ENCODE measurements around the gene ESM1. TPM values are rescaled to one million over a fixed set of nuclear protein-coding genes. Genes with fewer than 3 reads are reported as not detected.

Gene ESM1
- total RNA-seq, 1 donor from 2014 or later = not detected

DNA sequence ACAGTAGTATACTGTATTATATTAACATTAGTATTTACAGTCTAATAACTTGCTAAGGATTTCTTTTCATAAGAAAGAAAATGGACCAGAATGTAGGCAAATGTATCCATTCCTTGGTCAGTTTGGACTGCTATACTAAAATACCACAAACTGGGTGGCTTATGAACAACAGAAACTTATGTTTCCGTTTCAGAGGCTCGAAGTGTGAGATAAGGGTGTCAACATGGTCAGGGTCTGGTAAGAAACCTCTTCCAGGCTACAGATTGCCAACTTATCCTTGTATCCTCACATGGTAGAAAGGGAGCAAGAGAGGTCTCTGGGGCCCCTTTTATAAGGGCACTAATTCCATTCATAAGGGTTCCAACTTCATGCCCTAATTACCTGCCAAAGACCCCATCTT, 9.2 kb upstream of the ESM1 start:
- Histone ChIP-seq H3K36me3 (no peaks in the 10 kb centered on the region), H3K27ac (no peak overlapping the region), H3K9me3 (no peaks in the 10 kb centered on the region), H3K27me3 (no peaks in the 10 kb centered on the region), H3K4me3 (no peak overlapping the region), H3K4me1 (no peaks in the 10 kb centered on the region)
- intact Hi-C loops (cut with DNase I) = no loop called here
- DNase-seq (ENCODE audit: extremely low spot score in 2 of 2) = no peak
- TF ChIP-seq POLR2A (IDR thresholded peaks at IDR 0.05) (no peak), POLR2AphosphoS5 (IDR thresholded peaks at IDR 0.05; ENCODE audit: insufficient read depth in 1 of 2, low read depth in 1 of 2) (no peak)
- TF ChIP-seq, protein P1, sequence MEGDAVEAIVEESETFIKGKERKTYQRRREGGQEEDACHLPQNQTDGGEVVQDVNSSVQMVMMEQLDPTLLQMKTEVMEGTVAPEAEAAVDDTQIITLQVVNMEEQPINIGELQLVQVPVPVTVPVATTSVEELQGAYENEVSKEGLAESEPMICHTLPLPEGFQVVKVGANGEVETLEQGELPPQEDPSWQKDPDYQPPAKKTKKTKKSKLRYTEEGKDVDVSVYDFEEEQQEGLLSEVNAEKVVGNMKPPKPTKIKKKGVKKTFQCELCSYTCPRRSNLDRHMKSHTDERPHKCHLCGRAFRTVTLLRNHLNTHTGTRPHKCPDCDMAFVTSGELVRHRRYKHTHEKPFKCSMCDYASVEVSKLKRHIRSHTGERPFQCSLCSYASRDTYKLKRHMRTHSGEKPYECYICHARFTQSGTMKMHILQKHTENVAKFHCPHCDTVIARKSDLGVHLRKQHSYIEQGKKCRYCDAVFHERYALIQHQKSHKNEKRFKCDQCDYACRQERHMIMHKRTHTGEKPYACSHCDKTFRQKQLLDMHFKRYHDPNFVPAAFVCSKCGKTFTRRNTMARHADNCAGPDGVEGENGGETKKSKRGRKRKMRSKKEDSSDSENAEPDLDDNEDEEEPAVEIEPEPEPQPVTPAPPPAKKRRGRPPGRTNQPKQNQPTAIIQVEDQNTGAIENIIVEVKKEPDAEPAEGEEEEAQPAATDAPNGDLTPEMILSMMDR (IDR thresholded peaks at IDR 0.05) = no peak

DNA sequence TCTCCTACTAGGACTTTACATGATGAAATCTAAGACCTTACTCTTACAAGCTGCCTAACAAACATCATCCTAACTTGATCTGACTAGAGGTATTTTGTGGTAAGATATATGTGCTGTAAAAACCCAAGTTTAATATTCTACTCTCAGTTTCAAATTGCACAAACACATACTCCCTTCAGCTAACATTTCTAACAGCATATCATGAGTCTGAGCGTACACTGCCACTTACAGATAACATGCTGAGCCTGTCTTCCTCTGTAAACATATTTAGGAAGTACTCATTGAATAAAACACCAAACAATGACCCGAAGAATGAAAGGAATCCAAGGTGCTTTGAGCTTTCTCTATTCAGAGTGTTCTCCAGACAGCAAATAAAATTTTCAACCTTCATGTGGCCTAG, 7.9 kb upstream of the ESM1 start:
- Histone ChIP-seq H3K36me3 (no peaks in the 10 kb centered on the region), H3K27ac (no peak overlapping the region), H3K4me1 (no peaks in the 10 kb centered on the region), H3K27me3 (no peaks in the 10 kb centered on the region), H3K4me3 (no peak overlapping the region), H3K9me3 (no peaks in the 10 kb centered on the region)
- TF ChIP-seq POLR2A (IDR thresholded peaks at IDR 0.05) (no peak), POLR2AphosphoS5 (IDR thresholded peaks at IDR 0.05; ENCODE audit: insufficient read depth in 1 of 2, low read depth in 1 of 2) (no peak)
- TF ChIP-seq, protein P1 (IDR thresholded peaks at IDR 0.05) = no peak
- no peak for DNase-seq (ENCODE audit: extremely low spot score in 2 of 2)
- intact Hi-C loops (cut with DNase I) = no loop called here

DNA sequence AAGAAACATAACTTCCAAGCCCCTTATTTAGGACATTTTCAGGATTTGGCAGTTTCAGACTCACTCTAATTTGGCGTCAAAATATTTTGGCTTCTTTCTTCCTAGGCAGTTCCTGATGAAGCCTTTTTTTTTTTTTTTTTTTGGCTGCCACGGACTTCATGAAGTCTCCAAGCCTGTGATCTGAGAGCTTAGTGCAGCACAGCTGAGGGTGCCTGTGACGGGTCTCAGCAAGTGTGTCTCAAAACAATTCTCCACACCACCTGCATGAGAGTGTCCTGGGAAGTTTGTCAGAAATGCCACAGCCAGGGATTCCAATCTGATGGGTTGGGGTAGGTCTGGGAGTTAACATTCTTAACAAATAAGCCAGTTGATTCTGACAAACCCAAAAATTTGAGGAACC, 6.0 kb upstream of the ESM1 start:
- H3K4me1 ChIP-seq = no peaks in the 10 kb centered on the region
- H3K9me3 ChIP-seq = no peaks in the 10 kb centered on the region
- H3K27me3 ChIP-seq = no peaks in the 10 kb centered on the region
- intact Hi-C loops (cut with DNase I) = no loop called here
- H3K36me3 ChIP-seq = no peaks in the 10 kb centered on the region
- no peak overlapping the region for H3K27ac ChIP-seq
- no peak overlapping the region for H3K4me3 ChIP-seq
- TF ChIP-seq POLR2A (IDR thresholded peaks at IDR 0.05) = no peak
- TF ChIP-seq, protein P1 (IDR thresholded peaks at IDR 0.05) = no peak
- TF ChIP-seq POLR2AphosphoS5 (IDR thresholded peaks at IDR 0.05; ENCODE audit: insufficient read depth in 1 of 2, low read depth in 1 of 2) = no peak
- DNase-seq (ENCODE audit: extremely low spot score in 2 of 2) = no peak

DNA sequence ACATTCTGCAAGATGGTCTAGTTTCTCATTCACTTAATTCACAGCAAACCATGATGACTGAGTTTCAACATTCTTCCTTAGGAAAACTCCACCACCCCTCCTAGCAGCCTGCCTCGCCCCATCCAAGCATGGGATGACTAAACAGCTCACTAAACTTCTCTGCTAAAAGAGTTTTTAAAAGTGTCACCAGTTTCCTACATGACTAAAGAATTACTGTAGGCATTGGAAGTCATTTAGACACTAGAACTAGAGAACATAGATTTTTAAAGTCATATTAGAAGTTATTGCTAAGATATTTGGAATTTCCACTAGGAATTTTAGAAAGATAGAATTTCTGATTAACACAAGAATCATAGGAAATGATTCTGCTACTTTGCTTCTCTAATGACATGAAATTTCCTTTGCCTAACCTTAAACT, 5.5 kb upstream of the ESM1 start:
- no peak overlapping the region for H3K27ac ChIP-seq
- no peaks in the 10 kb centered on the region for H3K27me3 ChIP-seq
- no peaks in the 10 kb centered on the region for H3K36me3 ChIP-seq
- H3K4me1 ChIP-seq = no peaks in the 10 kb centered on the region
- no peaks in the 10 kb centered on the region for H3K9me3 ChIP-seq
- H3K4me3 ChIP-seq = no peak overlapping the region
- DNase-seq (ENCODE audit: extremely low spot score in 2 of 2) = no peak
- intact Hi-C loops (cut with DNase I) = no loop called here
- TF ChIP-seq, protein P1 (IDR thresholded peaks at IDR 0.05) = no peak
- no peak for TF ChIP-seq POLR2A (IDR thresholded peaks at IDR 0.05)
- TF ChIP-seq POLR2AphosphoS5 (IDR thresholded peaks at IDR 0.05; ENCODE audit: insufficient read depth in 1 of 2, low read depth in 1 of 2) = no peak

DNA sequence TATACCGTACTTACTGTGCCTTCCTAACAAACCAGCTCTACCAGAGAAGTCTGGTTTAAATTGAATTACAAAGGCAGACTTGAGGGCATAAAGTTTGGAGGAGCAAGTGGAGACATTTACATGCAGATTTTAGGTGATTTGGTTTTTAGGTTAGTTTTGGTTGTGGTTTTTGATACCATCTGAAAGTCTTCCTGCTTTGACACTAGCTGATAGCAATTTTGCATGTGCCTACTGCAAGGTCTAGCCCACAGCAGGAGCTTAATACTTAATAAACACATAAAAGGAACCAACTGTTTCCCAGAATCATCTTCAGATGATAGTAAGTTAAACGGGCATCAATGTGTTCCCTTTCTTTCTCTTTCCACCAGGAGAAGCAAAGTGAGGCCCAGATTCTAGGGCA, 3.4 kb upstream of the ESM1 start:
- DNase-seq (ENCODE audit: extremely low spot score in 2 of 2) = no peak
- Histone ChIP-seq H3K27ac (no peak overlapping the region), H3K27me3 (no peaks in the 10 kb centered on the region), H3K9me3 (no peaks in the 10 kb centered on the region), H3K4me1 (no peaks in the 10 kb centered on the region), H3K36me3 (no peaks in the 10 kb centered on the region), H3K4me3 (no peak overlapping the region)
- intact Hi-C loops (cut with DNase I) = no loop called here
- TF ChIP-seq POLR2AphosphoS5 (IDR thresholded peaks at IDR 0.05; ENCODE audit: insufficient read depth in 1 of 2, low read depth in 1 of 2) (no peak), POLR2A (IDR thresholded peaks at IDR 0.05) (no peak)
- TF ChIP-seq, protein P1 (IDR thresholded peaks at IDR 0.05) = no peak
